ENCODE results near the gene APBB2.

- TF ChIP-seq CTCF (IDR thresholded peaks at IDR 0.05 in 2 of 3, conservative IDR thresholded peaks at IDR 0.05 in 1 of 3; ENCODE audit: control insufficient read depth in 2 of 3, extremely low read depth in 1 of 3, insufficient read depth in 1 of 3, low read depth in 3 of 3, low read length in 3 of 3), result no peak
- TF ChIP-seq ZNF217 (IDR thresholded peaks at IDR 0.05), result no peak
- no peak for TF ChIP-seq RAD51 (IDR thresholded peaks at IDR 0.05)
- TF ChIP-seq TAF1 (IDR thresholded peaks at IDR 0.05; ENCODE audit: borderline replicate concordance, low read depth, low read length), result no peak
- TF ChIP-seq SREBF2 (IDR thresholded peaks at IDR 0.05; ENCODE audit: low read length), result no peak
- no peak for TF ChIP-seq CUX1 (IDR thresholded peaks at IDR 0.05; ENCODE audit: insufficient replicate concordance, low read depth, low read length)
- TF ChIP-seq ZZZ3 (IDR thresholded peaks at IDR 0.05; ENCODE audit: control insufficient read depth, insufficient read length, low read depth), result no peak
Observed at GRCh38 chr4:40933272-40934053, 280.9 kb downstream of the APBB2 start.
